Panc1 (cell line): ENCODE data around the gene BTBD9. TPM values are rescaled to one million over a fixed set of nuclear protein-coding genes. Genes with fewer than 3 reads are reported as not detected.

ENCODE experiments used
- ATAC-seq: fragments of 200-7000 bp; cut with Tn5 transposase; 2 replicates; pipeline ENCODE4 v1.9.1; 2020; ENCODE audit warnings: mild to moderate bottlenecking, moderate library complexity
- BruUV-seq: library from RNA; stranded (reverse); fragments of 400-500 nt; replicated peaks from 2 replicates; lab custom pipeline; 2021; lab: Mats Ljungman, UMichigan
- CTCF ChIA-PET: fragments of 300-600 bp; sonication (Branson Sonifier 250); formaldehyde crosslinking; loops from one replicate; lab custom pipeline; 2022; ENCODE audit warnings: antibody characterized with exemption; lab: Charles Lee
- POLR2A ChIA-PET: fragments of 300-600 bp; sonication (Branson Sonifier 250); formaldehyde crosslinking; loops from one replicate; lab custom pipeline; 2022; ENCODE audit warnings: antibody characterized with exemption; lab: Charles Lee
- DNase-seq: peaks from one replicate; pipeline ENCODE4 v3.0.0-alpha.2; 2010; ENCODE audit warnings: low read depth, low spot score
- H3K27ac ChIP-seq: 2 replicates; pipeline ENCODE4 v1.5.1; 2011; ENCODE audit warnings: mild to moderate bottlenecking, low read length, inconsistent platforms
- H3K27me3 ChIP-seq: fragments of 200-500 bp; sonication (Bioruptor generic); 2 replicates; pipeline ENCODE4 v1.6.0; 2014; ENCODE audit warnings: low read length, inconsistent platforms; ENCODE audit not compliant: control insufficient read depth, insufficient read depth
- H3K36me3 ChIP-seq: fragments of 200-500 bp; sonication (Bioruptor generic); 2 replicates; pipeline ENCODE4 v1.5.1; 2014; ENCODE audit warnings: inconsistent platforms, mild to moderate bottlenecking, low read length, moderate library complexity; ENCODE audit not compliant: control insufficient read depth, insufficient read depth
- H3K4me1 ChIP-seq: 2 replicates; pipeline ENCODE4 v1.5.1; 2011; ENCODE audit warnings: inconsistent platforms, mild to moderate bottlenecking, low read length, moderate library complexity; ENCODE audit not compliant: control insufficient read depth, insufficient read depth
- H3K4me3 ChIP-seq, 2 experiments: 2 replicates each; pipeline ENCODE4 v1.5.1; 2011 to 2012; ENCODE audit warnings: low read depth in 2 of 2, low read length in 2 of 2, mild to moderate bottlenecking in 2 of 2, inconsistent platforms in 1 of 2, moderate library complexity in 1 of 2
- H3K9me3 ChIP-seq: fragments of 200-500 bp; sonication (Bioruptor generic); 2 replicates; pipeline ENCODE4 v1.5.1; 2014; ENCODE audit warnings: low read depth, mild to moderate bottlenecking, inconsistent platforms, low read length, moderate library complexity; ENCODE audit not compliant: control insufficient read depth, insufficient read depth
- POLR2AphosphoS5 ChIP-seq: IDR thresholded peaks from 2 replicates; pipeline ENCODE4 v1.6.1; 2012; ENCODE audit warnings: mild to moderate bottlenecking, low read depth, low read length, moderate library complexity
- REST ChIP-seq, 2 experiments: IDR thresholded peaks; 2 replicates each; pipeline ENCODE4 v1.6.1; 2011 to 2012; ENCODE audit warnings: low read depth in 2 of 2, control low read depth in 1 of 2, low read length in 1 of 2, mild to moderate bottlenecking in 1 of 2, moderate library complexity in 1 of 2; ENCODE audit not compliant: insufficient read depth in 1 of 2
- SIN3A ChIP-seq: IDR thresholded peaks from 2 replicates; pipeline ENCODE4 v1.6.1; 2012; ENCODE audit warnings: low read depth, mild to moderate bottlenecking, low read length, moderate library complexity, borderline replicate concordance; ENCODE audit not compliant: insufficient read depth
- TCF7L2 ChIP-seq: IDR thresholded peaks from 2 replicates; pipeline ENCODE4 v1.6.1; 2011; ENCODE audit warnings: mild to moderate bottlenecking, low read depth, low read length, inconsistent platforms
- in situ Hi-C: cut with HindIII; loops from 2 replicates; pipeline ENCODE4 v1.10.0; 2016; ENCODE audit warnings: low sequenced_read_pairs, low pct_unique_long_range_greater_than_20kb
- intact Hi-C: fragments of 100-400 bp; cut with micrococcal nuclease; formaldehyde crosslinking; loops from one replicate; pipeline ENCODE4 v1.10.0; 2022; ENCODE audit not compliant: unreplicated experiment
- total RNA-seq: library from RNA; stranded (reverse); gene quantifications from one replicate; pipeline ENCODE4 v1.2.1, GENCODE V29; 2021; ENCODE audit not compliant: unreplicated experiment
- TF ChIP-seq, protein P1 (sequence below): fragments of 450-650 bp; IDR thresholded peaks from 2 replicates; pipeline ENCODE4 v1.5.1; 2017; ENCODE audit warnings: mild to moderate bottlenecking

BTBD9 gene
- total RNA-seq, 1 experiment from 2014 or later = 12.8 TPM

DNA sequence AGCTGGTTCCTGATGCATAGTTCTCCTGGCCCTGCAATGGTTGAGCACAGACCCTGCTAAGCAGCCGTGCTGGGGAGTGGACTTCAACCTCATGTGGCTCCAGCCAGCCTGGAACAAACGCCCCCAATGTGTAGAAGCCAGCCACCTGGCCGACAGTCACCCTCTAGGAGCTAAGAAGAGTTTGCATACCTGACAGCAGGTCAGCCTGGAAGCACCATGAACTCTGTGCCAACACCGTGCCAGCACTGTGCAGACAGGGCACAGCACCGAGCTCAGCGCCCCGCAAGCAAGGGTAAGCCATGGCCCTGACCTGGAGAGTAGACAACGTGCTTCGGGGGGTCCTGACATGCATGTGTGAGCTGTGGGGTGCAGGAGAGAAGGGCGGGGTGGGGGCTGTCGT, 463.9 kb downstream of the BTBD9 start:
- H3K27ac ChIP-seq = no peak overlapping the region
- in situ Hi-C loops = no loop called here
- ATAC-seq (no peak), DNase-seq (no peak)
- TF ChIP-seq POLR2AphosphoS5 (no peak), TCF7L2 (no peak), SIN3A (no peak), REST (IDR thresholded peaks at IDR 0.05; ENCODE audit: insufficient read depth in 1 of 2, low read depth in 2 of 2, low read length in 1 of 2) (no peak)
- TF ChIP-seq, protein P1, sequence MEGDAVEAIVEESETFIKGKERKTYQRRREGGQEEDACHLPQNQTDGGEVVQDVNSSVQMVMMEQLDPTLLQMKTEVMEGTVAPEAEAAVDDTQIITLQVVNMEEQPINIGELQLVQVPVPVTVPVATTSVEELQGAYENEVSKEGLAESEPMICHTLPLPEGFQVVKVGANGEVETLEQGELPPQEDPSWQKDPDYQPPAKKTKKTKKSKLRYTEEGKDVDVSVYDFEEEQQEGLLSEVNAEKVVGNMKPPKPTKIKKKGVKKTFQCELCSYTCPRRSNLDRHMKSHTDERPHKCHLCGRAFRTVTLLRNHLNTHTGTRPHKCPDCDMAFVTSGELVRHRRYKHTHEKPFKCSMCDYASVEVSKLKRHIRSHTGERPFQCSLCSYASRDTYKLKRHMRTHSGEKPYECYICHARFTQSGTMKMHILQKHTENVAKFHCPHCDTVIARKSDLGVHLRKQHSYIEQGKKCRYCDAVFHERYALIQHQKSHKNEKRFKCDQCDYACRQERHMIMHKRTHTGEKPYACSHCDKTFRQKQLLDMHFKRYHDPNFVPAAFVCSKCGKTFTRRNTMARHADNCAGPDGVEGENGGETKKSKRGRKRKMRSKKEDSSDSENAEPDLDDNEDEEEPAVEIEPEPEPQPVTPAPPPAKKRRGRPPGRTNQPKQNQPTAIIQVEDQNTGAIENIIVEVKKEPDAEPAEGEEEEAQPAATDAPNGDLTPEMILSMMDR = no peak
- H3K4me1 ChIP-seq = no peaks in the 10 kb centered on the region
- H3K4me3 ChIP-seq = no peak overlapping the region
- H3K27me3 ChIP-seq = no peaks in the 10 kb centered on the region
- no peaks in the 10 kb centered on the region for H3K9me3 ChIP-seq
- ChIA-PET CTCF (no interaction called here), POLR2A (no interaction called here)
- intact Hi-C loops = no loop called here
- H3K36me3 ChIP-seq = no peaks in the 10 kb centered on the region
- no TSS peak for BruUV-seq

DNA sequence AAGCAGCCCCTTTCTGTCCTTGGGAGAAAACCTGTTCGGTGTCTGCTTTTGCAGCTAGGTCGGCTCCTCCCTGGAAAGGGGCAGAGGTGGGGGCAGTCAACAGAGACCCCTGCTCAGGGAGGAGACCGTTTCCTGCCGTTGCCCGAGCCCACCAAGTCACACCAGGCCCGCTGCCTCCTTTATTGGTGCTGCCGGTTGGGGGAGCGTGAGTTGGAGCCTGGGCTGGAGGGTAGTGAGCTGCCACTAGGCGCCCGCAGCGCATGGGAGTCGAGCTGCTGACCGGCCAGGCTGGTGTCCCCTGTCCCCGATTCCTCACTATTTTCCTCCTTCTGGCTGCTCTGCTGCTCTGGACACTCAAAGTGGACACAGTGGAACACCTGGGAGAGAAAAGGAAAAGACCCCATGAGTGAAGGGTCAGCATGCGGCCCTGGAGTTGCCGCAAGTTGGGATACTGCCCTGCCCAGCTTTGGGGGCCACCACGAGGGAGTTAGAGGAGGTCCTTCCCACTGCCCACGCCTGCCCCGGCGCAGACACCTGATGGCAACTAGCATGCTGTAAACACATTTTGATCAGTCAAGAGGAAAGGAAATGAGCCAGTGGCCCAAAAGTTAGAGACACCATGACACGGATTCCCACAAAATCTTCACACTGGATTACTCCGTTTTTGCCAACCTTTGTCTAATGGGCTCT, 464.8 kb downstream of the BTBD9 start:
- H3K9me3 ChIP-seq = no peaks in the 10 kb centered on the region
- ATAC-seq = no peak
- H3K27ac ChIP-seq = no peak overlapping the region
- H3K4me3 ChIP-seq = no peak overlapping the region
- intact Hi-C loops = no loop called here
- H3K27me3 ChIP-seq = no peaks in the 10 kb centered on the region
- no peaks in the 10 kb centered on the region for H3K36me3 ChIP-seq
- no peak for DNase-seq
- CTCF ChIA-PET = no interaction called here
- no peaks in the 10 kb centered on the region for H3K4me1 ChIP-seq
- no TSS peak for BruUV-seq
- in situ Hi-C loops = no loop called here
- TF ChIP-seq, protein P1 = no peak
- no peak for TF ChIP-seq REST (IDR thresholded peaks at IDR 0.05; ENCODE audit: insufficient read depth in 1 of 2, low read depth in 2 of 2, low read length in 1 of 2)
- no peak for TF ChIP-seq POLR2AphosphoS5
- no peak for TF ChIP-seq SIN3A
- no peak for TF ChIP-seq TCF7L2
- POLR2A ChIA-PET = interaction anchor here (0.5 kb wide), 1 partner anchor 251 kb away, joined by 4 read pairs; no protein-coding TSS in a partner anchor
